Stimulated activated CD8-positive, alpha-beta memory T cell treated with anti-CD3 and anti-CD28 coated beads, Interleukin-4, amount 100 ng/mL, for 1 hour (primary cell): ENCODE data around the gene GPR26.
"Not testable (repeated sequence)": the region's sequence is repeated elsewhere in the genome, so short reads cannot be mapped to it uniquely, and the experiment has no call there.

Source experiments
- DNase-seq, 2 donors: peaks; one replicate each; pipeline ENCODE4 v3.0.0-alpha.2; 2020; ENCODE audit warnings: low read depth in 2 of 2, low spot score in 1 of 2

The GPR26 gene

GRCh38 chr10:123704812-123705211, 38.7 kb downstream of the GPR26 start:
- no peak for DNase-seq

- no peak for DNase-seq
Observed at GRCh38 chr10:123706236-123706635, 40.1 kb downstream of the GPR26 start.

GRCh38 chr10:123715546-123715945, 49.4 kb downstream of the GPR26 start:
- no peak for DNase-seq

- DNase-seq, result no peak
Observed at GRCh38 chr10:123717336-123717735, 51.2 kb downstream of the GPR26 start.

GRCh38 chr10:123718544-123719060, 52.4 kb downstream of the GPR26 start:
- DNase-seq, result no peak

- DNase-seq, result no peak
Observed at GRCh38 chr10:123720536-123720935, 54.4 kb downstream of the GPR26 start.

GRCh38 chr10:123721441-123722049, 55.4 kb downstream of the GPR26 start:
- DNase-seq, result no peak

GRCh38 chr10:123722351-123722750, 56.2 kb downstream of the GPR26 start:
- DNase-seq, result no peak

GRCh38 chr10:123724747-123725146, 58.6 kb downstream of the GPR26 start:
- DNase-seq, result no peak

GRCh38 chr10:123726381-123726780, 60.2 kb downstream of the GPR26 start:
- no peak for DNase-seq

- DNase-seq, result no peak
Observed at GRCh38 chr10:123726836-123727235, 60.7 kb downstream of the GPR26 start.

- DNase-seq, result no peak
Observed at GRCh38 chr10:123729523-123729922, 63.4 kb downstream of the GPR26 start.

- DNase-seq, result not testable (repeated sequence)
Observed at GRCh38 chr10:123736917-123737316, 70.8 kb downstream of the GPR26 start.

- DNase-seq, result no peak
Observed at GRCh38 chr10:123741146-123741545, 75.0 kb downstream of the GPR26 start.

GRCh38 chr10:123741711-123742110, 75.6 kb downstream of the GPR26 start:
- no peak for DNase-seq

GRCh38 chr10:123742751-123743440, 76.7 kb downstream of the GPR26 start:
- no peak for DNase-seq

- no peak for DNase-seq
Observed at GRCh38 chr10:123743441-123744223, 77.5 kb downstream of the GPR26 start.

GRCh38 chr10:123744224-123744536, 78.0 kb downstream of the GPR26 start:
- DNase-seq, result no peak
